Right lobe of liver (tissue), 4 donors: ENCODE data around the gene ZSCAN2.

Experiments
- CTCF ChIP-seq, 4 donors: fragments of 200-600 bp in 3 of 4; fragments of 450-650 bp in 1 of 4; IDR thresholded peaks; one replicate each; pipeline versions ENCODE4 v1.5.1 to v1.8.0; 2016 to 2022; ENCODE audit warnings: antibody characterized with exemption in 4 of 4, mild to moderate bottlenecking in 2 of 4
- POLR2A ChIP-seq: fragments of 450-650 bp; IDR thresholded peaks from one replicate; pipeline ENCODE4 v1.6.1; 2017; ENCODE audit warnings: antibody characterized with exemption, mild to moderate bottlenecking
- donor health status: DM: no; HTN: no; CAD: no.
- donor health status: DM: no; HTN: no; CAD: no.
- donor health status: DM: no; HTN: yes; CAD: no.

GRCh38 chr15:84601555-84601838 lies 688 bp downstream of the ZSCAN2 start:
- TF ChIP-seq CTCF (IDR thresholded peaks at IDR 0.05) (no peak), POLR2A (no peak)
